Fibroblast of mammary gland (primary cell): ENCODE data around the gene PGBD5.
"Not testable (repeated sequence)": the region's sequence is repeated elsewhere in the genome, so short reads cannot be mapped to it uniquely, and the experiment has no call there.

ENCODE experiments used
- DNase-seq: peaks from one replicate; pipeline ENCODE4 v3.0.0-alpha.2; 2010; ENCODE audit warnings: low read depth
- H3K4me3 ChIP-seq: 2 replicates; pipeline ENCODE4 v1.5.1; 2011; ENCODE audit warnings: low read depth, mild to moderate bottlenecking, low read length, moderate library complexity; ENCODE audit not compliant: control insufficient read depth
- TF ChIP-seq, protein P1 (sequence below): conservative IDR thresholded peaks from 2 replicates; pipeline ENCODE4 v1.5.1; 2011; ENCODE audit warnings: low read depth, low read length, inconsistent platforms; ENCODE audit not compliant: control insufficient read depth, insufficient read depth

Gene PGBD5, protein sequence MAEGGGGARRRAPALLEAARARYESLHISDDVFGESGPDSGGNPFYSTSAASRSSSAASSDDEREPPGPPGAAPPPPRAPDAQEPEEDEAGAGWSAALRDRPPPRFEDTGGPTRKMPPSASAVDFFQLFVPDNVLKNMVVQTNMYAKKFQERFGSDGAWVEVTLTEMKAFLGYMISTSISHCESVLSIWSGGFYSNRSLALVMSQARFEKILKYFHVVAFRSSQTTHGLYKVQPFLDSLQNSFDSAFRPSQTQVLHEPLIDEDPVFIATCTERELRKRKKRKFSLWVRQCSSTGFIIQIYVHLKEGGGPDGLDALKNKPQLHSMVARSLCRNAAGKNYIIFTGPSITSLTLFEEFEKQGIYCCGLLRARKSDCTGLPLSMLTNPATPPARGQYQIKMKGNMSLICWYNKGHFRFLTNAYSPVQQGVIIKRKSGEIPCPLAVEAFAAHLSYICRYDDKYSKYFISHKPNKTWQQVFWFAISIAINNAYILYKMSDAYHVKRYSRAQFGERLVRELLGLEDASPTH

DNA sequence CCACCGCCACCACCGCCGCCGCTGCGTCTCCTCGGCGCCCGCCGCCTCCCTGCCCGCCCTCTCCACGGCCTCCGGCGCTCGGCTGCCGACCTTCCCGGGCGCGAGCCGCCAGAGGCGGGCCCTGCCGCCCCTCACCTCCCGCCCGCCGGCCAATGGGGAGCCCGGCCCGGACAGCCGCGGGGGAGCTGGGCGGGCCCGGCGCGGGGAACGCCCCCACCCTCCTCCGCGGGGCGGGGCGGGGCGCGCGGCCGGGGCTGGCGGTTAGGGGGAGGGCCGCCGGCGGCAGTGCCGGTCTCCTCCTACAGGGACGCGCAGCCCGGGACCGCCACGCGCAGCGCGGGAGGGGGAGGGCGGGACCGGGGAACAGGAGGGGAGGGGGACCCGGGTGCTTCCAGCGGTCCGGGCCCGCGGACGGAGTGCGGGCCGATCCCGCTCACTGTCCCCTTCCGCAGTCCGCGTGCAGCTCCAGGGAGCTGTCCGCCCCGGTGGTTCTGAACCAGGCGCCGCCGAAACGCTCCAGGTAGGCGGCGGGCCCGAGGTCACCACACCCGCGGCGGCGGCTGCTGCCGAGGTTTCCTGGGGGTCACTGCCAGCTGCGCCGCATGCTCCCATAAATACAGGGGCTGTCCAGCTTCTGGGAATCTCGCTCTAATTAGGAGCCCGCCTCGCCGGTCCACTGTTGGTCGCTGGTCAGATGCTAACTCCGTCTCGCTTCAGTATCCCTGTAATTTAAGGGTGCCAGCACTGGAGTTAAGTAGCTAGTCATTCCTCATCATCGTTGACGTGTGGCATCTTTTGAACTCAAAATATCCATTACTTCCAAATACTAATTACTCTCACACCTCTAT lies at the start of gene PGBD5:
TSS of gene PGBD5 (minus strand) at position 87 of the 848 bp plus-strand sequence. CDS start 404 bp downstream, outside the sequence.
- TF ChIP-seq, protein P1, sequence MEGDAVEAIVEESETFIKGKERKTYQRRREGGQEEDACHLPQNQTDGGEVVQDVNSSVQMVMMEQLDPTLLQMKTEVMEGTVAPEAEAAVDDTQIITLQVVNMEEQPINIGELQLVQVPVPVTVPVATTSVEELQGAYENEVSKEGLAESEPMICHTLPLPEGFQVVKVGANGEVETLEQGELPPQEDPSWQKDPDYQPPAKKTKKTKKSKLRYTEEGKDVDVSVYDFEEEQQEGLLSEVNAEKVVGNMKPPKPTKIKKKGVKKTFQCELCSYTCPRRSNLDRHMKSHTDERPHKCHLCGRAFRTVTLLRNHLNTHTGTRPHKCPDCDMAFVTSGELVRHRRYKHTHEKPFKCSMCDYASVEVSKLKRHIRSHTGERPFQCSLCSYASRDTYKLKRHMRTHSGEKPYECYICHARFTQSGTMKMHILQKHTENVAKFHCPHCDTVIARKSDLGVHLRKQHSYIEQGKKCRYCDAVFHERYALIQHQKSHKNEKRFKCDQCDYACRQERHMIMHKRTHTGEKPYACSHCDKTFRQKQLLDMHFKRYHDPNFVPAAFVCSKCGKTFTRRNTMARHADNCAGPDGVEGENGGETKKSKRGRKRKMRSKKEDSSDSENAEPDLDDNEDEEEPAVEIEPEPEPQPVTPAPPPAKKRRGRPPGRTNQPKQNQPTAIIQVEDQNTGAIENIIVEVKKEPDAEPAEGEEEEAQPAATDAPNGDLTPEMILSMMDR: no peak
- peak; percentile 34 for DNase-seq
- H3K4me3 ChIP-seq: peak within 1 kb of the TSS; percentile 9

DNA sequence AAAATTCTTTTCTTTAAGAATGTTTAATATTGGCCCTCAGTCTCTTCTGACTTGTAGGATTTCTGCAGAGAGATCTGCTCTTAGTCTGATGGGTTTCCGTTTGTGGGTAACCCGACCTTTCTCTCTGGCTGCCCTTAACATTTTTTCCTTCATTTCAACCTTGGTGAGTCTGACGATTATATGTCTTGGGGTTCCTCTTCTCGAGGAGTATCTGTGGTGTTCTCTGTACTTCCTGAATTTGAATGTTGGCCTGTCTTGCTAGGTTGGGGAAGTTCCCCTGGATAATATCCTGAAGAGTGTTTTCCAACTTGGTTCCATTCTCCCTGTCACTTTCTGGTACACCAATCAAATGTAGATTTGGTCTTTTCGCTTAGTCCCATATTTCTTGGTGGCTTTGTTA lies 48.8 kb upstream of the PGBD5 start:
- DNase-seq, H3K4me3 ChIP-seq: not testable (repeated sequence)

DNA sequence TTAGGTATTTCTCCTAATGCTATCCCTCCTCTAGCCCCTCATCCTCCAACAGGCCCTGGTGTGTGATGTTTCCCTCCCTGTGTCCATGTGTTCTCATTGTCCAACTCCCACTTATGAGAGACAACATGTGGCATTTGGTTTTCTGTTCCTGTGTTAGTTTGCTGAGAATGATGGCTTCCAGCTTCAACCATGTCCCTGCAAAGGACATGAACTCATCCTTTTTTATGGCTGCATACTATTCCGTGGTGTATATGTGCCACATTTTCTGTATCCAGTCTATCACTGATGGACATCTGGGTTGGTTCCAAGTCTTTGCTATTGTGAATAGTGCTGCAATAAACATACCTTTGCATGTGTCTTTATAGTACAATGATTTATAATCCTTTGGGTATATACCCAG lies 44.6 kb upstream of the PGBD5 start:
- DNase-seq, H3K4me3 ChIP-seq: not testable (repeated sequence)

DNA sequence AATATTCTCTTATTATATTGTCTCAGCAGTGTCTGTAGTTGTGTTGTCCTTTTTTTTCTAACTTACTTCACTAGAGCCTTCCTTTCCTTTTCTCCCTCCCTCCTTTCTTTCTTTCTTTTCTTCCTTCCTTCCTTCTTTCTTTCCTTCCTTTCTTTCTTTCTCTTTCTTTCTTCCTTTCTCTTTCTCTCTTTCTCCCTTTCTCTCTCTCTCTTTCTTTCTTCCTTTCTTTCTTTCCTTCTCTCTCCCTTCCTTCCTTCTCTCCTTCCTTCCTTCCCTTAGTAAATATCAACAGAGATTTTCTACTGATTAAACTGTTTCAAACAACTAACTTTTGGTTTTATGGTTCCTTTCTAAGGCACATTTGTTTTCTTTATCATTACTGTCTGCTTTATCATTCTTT lies 43.1 kb upstream of the PGBD5 start:
- no peak overlapping the region for H3K4me3 ChIP-seq
- no peak for DNase-seq
- TF ChIP-seq, protein P1: no peak

DNA sequence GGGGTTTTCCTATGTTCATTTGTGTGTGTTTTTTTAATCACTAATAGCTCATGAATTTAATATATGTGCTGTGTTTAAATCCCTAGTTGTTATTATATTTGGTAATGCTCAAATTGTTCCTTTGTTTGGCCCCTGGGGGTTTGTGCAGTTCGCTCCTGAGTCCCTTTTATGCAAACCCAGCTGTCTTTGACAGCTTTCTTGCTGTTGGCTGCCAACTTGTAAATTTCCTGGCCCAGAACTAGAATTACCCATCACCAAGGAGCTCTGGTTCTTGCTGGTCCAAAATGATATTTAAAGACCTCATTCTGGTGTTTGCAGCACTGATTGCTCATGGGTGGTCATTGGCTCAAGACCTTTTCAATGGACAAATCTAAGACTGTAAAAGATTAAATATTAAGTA lies 39.6 kb upstream of the PGBD5 start:
- no peak for DNase-seq
- TF ChIP-seq, protein P1: no peak
- no peak overlapping the region for H3K4me3 ChIP-seq

DNA sequence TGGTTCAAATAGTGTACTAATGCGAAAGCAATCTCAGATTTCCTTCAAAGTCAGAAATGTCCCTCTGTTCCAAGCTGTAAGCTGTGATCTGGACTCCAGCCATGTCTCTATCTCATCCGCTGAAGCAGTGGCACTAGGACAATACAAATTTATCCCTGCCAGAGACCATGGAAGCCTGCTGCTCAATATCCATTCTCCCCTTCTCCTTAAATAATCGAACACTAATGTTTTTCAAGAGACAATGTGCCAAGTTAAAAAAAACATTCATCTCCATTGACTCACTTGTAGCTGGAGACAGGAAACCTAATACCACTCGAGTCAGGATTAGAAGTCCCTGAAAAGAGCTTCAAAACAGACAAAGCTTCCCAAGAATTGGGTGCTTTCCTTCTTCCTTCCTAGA lies 38.5 kb upstream of the PGBD5 start:
- TF ChIP-seq, protein P1: no peak
- DNase-seq: no peak

DNA sequence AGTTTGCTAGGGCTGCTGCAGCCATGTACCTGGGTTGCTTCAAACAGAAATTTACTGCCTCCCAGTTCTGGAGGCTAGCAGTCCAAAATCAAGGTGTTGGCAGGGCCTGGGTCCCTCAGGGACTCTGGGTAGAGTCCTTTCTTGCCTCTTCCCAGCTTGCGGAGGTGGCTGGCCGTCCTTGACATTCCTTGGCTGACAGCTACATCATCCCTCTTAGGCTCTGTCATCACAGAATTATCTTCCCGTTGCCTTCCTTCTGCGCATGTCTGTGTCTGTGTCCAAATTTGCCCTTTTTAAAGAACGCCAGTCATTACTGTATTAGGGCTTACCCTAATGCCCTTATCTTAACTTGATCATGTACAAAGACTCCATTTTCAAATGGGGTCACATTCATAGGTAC lies 37.6 kb upstream of the PGBD5 start:
- H3K4me3 ChIP-seq: no peak overlapping the region
- TF ChIP-seq, protein P1: no peak
- DNase-seq: no peak

More for the DNA sequence above, 38.5 kb upstream of the PGBD5 start:
- H3K4me3 ChIP-seq: no peak overlapping the region
